Gastrocnemius medialis (tissue), 4 donors: ENCODE measurements around the gene RANBP17.

Experiments used
- POLR2A ChIP-seq, 2 donors: fragments of 450-650 bp; IDR thresholded peaks; one replicate each; pipeline ENCODE4 v1.6.1; 2017; ENCODE audit warnings: antibody characterized with exemption in 2 of 2, mild to moderate bottlenecking in 2 of 2, moderate library complexity in 2 of 2
- TF ChIP-seq, protein P1 (sequence below), 5 experiments: fragments of 450-650 bp in 3 of 5; fragments of 200-600 bp in 2 of 5; sonication (generic) in 2 of 5; IDR thresholded peaks in 4 of 5; conservative IDR thresholded peaks in 1 of 5; 1 replicate in 4 of 5; 2 replicates in 1 of 5; pipeline ENCODE4 v1.5.1; 2016 to 2019; ENCODE audit warnings: antibody characterized with exemption in 5 of 5, mild to moderate bottlenecking in 3 of 5, moderate library complexity in 3 of 5

DNA sequence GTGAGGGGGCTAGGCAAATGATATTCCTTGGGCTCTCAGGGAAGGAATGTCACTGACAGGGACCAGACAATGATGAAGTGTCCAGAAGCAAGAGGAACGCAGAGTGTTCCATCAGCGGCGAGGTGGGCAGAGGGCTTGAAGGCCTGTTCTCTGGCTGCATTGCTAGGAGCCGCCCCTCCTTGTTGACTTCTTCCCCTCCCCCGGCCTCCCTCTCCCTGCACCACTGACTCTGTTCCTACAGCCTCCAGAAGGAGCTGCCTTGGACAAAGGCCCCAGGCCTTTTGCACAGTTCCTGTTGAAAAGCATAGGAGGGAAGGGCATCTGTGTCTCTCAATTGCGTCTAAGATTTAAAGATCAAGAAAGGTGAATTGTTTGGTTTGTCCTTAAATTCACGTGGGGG lies 459.6 kb downstream of the RANBP17 start:
- TF ChIP-seq, protein P1, sequence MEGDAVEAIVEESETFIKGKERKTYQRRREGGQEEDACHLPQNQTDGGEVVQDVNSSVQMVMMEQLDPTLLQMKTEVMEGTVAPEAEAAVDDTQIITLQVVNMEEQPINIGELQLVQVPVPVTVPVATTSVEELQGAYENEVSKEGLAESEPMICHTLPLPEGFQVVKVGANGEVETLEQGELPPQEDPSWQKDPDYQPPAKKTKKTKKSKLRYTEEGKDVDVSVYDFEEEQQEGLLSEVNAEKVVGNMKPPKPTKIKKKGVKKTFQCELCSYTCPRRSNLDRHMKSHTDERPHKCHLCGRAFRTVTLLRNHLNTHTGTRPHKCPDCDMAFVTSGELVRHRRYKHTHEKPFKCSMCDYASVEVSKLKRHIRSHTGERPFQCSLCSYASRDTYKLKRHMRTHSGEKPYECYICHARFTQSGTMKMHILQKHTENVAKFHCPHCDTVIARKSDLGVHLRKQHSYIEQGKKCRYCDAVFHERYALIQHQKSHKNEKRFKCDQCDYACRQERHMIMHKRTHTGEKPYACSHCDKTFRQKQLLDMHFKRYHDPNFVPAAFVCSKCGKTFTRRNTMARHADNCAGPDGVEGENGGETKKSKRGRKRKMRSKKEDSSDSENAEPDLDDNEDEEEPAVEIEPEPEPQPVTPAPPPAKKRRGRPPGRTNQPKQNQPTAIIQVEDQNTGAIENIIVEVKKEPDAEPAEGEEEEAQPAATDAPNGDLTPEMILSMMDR (IDR thresholded peaks at IDR 0.05 in 4 of 5, conservative IDR thresholded peaks at IDR 0.05 in 1 of 5): no peak
- TF ChIP-seq POLR2A (IDR thresholded peaks at IDR 0.05): no peak
